Central memory CD8-positive, alpha-beta T cell (primary cell): ENCODE measurements around the gene MYADML2.

ENCODE experiments used
- ATAC-seq: fragments of 150-1000 bp; cut with Tn5 transposase; replicated peaks from 2 replicates; pipeline ENCODE4 v1.10.0; 2022; ENCODE audit warnings: mild to moderate bottlenecking, moderate FRiP score, moderate number of reproducible peaks; ENCODE audit not compliant: poor library complexity, severe bottlenecking; ENCODE audit errors: extremely low read depth
- DNase-seq, 2 donors: peaks; one replicate each; pipeline ENCODE4 v3.0.0; 2021; ENCODE audit warnings: low spot score in 2 of 2
- H3K27ac Mint-ChIP-seq: one replicate; pipeline ENCODE4 v1.8.0; 2022; ENCODE audit warnings: low read depth, mild to moderate bottlenecking, moderate library complexity, mixed read lengths
- H3K27me3 Mint-ChIP-seq: one replicate; pipeline ENCODE4 v1.8.0; 2022; ENCODE audit warnings: mixed read lengths
- H3K36me3 Mint-ChIP-seq: one replicate; pipeline ENCODE4 v1.8.0; 2022; ENCODE audit warnings: mild to moderate bottlenecking, moderate library complexity, mixed read lengths; ENCODE audit not compliant: insufficient read depth
- H3K4me1 Mint-ChIP-seq: one replicate; pipeline ENCODE4 v1.8.0; 2022; ENCODE audit warnings: mixed read lengths
- H3K4me3 Mint-ChIP-seq: one replicate; pipeline ENCODE4 v1.8.0; 2022; ENCODE audit warnings: mild to moderate bottlenecking, moderate library complexity, mixed read lengths
- H3K9me3 Mint-ChIP-seq: one replicate; pipeline ENCODE4 v1.8.0; 2022; ENCODE audit warnings: mixed read lengths

MYADML2 gene

GRCh38 chr17:81968850-81969812 is 22.1 kb upstream of the MYADML2 start:
- peaks cover 8% of the 10 kb centered on the region for H3K27me3 Mint-ChIP-seq
- H3K9me3 Mint-ChIP-seq, result no peaks in the 10 kb centered on the region
- H3K4me3 Mint-ChIP-seq, result no peak overlapping the region
- H3K4me1 Mint-ChIP-seq, result peaks cover 4% of the 10 kb centered on the region
- peaks cover 4% of the 10 kb centered on the region for H3K36me3 Mint-ChIP-seq
- ATAC-seq (no peak), DNase-seq (no peak)
- H3K27ac Mint-ChIP-seq, result no peak overlapping the region

- ATAC-seq (no peak), DNase-seq (no peak)
- Mint-ChIP-seq H3K4me3 (peak overlapping the region; percentile 55), H3K4me1 (peaks cover 11% of the 10 kb centered on the region), H3K27me3 (peaks cover 16% of the 10 kb centered on the region), H3K9me3 (no peaks in the 10 kb centered on the region), H3K27ac (no peak overlapping the region), H3K36me3 (peaks cover 4% of the 10 kb centered on the region)
These were observed 21.3 kb upstream of the MYADML2 start for GRCh38 chr17:81968396-81968745.

- Mint-ChIP-seq H3K4me3 (peak overlapping the region; percentile 55), H3K36me3 (peaks cover 4% of the 10 kb centered on the region), H3K4me1 (peaks cover 15% of the 10 kb centered on the region), H3K27me3 (peaks cover 22% of the 10 kb centered on the region), H3K27ac (no peak overlapping the region), H3K9me3 (no peaks in the 10 kb centered on the region)
- ATAC-seq (peak; percentile 95), DNase-seq (peak; percentile 61 to 66)
These were observed 20.7 kb upstream of the MYADML2 start for GRCh38 chr17:81967533-81968395.

GRCh38 chr17:81967244-81967532 is 20.2 kb upstream of the MYADML2 start:
- Mint-ChIP-seq H3K4me3 (peak overlapping the region; percentile 55), H3K4me1 (peaks cover 15% of the 10 kb centered on the region), H3K9me3 (no peaks in the 10 kb centered on the region), H3K27me3 (peaks cover 28% of the 10 kb centered on the region), H3K27ac (no peak overlapping the region), H3K36me3 (peaks cover 4% of the 10 kb centered on the region)
- ATAC-seq, result no peak
- DNase-seq, result no peak

GRCh38 chr17:81966343-81967243 is 19.6 kb upstream of the MYADML2 start:
- no peak overlapping the region for H3K27ac Mint-ChIP-seq
- no peaks in the 10 kb centered on the region for H3K9me3 Mint-ChIP-seq
- DNase-seq, result no peak
- H3K4me3 Mint-ChIP-seq, result peak overlapping the region; percentile 13
- no peak for ATAC-seq
- H3K27me3 Mint-ChIP-seq, result peaks cover 30% of the 10 kb centered on the region
- peaks cover 15% of the 10 kb centered on the region for H3K4me1 Mint-ChIP-seq
- H3K36me3 Mint-ChIP-seq, result peaks cover 4% of the 10 kb centered on the region

- ATAC-seq (no peak), DNase-seq (no peak)
- Mint-ChIP-seq H3K9me3 (no peaks in the 10 kb centered on the region), H3K36me3 (peaks cover 4% of the 10 kb centered on the region), H3K4me3 (peak overlapping the region; percentile 53), H3K4me1 (peaks cover 15% of the 10 kb centered on the region), H3K27me3 (peaks cover 30% of the 10 kb centered on the region), H3K27ac (no peak overlapping the region)
These were observed 17.2 kb upstream of the MYADML2 start for GRCh38 chr17:81964081-81964849.

GRCh38 chr17:81962499-81963441 is 15.7 kb upstream of the MYADML2 start:
- H3K9me3 Mint-ChIP-seq, result no peaks in the 10 kb centered on the region
- H3K27ac Mint-ChIP-seq, result no peak overlapping the region
- peaks cover 20% of the 10 kb centered on the region for H3K4me1 Mint-ChIP-seq
- no peak for ATAC-seq
- no peak for DNase-seq
- H3K27me3 Mint-ChIP-seq, result peaks cover 44% of the 10 kb centered on the region
- peak overlapping the region; percentile 27 for H3K4me3 Mint-ChIP-seq
- H3K36me3 Mint-ChIP-seq, result peaks cover 2% of the 10 kb centered on the region

- no peak for DNase-seq
- Mint-ChIP-seq H3K9me3 (no peaks in the 10 kb centered on the region), H3K4me1 (peaks cover 20% of the 10 kb centered on the region), H3K4me3 (peak overlapping the region; percentile 27), H3K27me3 (peaks cover 53% of the 10 kb centered on the region), H3K27ac (no peak overlapping the region), H3K36me3 (peaks cover 2% of the 10 kb centered on the region)
- no peak for ATAC-seq
These were observed 14.8 kb upstream of the MYADML2 start for GRCh38 chr17:81961521-81962498.

GRCh38 chr17:81961087-81961511 is 14.1 kb upstream of the MYADML2 start, which contains the start of gene NOTUM:
NOTUM (minus strand) TSS chr17:81961187; CDS start chr17:81960909, 278 bp downstream.
- ATAC-seq (no peak), DNase-seq (no peak)
- Mint-ChIP-seq H3K27me3 (peaks cover 53% of the 10 kb centered on the region), H3K36me3 (peaks cover 2% of the 10 kb centered on the region), H3K27ac (no peak within 1 kb of the TSS), H3K4me1 (peaks cover 20% of the 10 kb centered on the region), H3K4me3 (peak within 1 kb of the TSS; percentile 29), H3K9me3 (no peaks in the 10 kb centered on the region)
